HepG2 (cell line): ENCODE measurements around the gene MYCBP2. TPM values are rescaled to one million over a fixed set of nuclear protein-coding genes. Genes with fewer than 3 reads are reported as not detected.

Experiments
- ADNP ChIP-seq: sonication (generic); formaldehyde crosslinking; IDR thresholded peaks from 2 replicates; pipeline ENCODE4 v1.4.0; 2020; ENCODE audit warnings: missing genetic modification reagents
- ARID5B ChIP-seq: IDR thresholded peaks from 2 replicates; pipeline ENCODE4 v1.4.0; 2020; ENCODE audit warnings: mild to moderate bottlenecking, missing genetic modification reagents
- CREM ChIP-seq, 2 experiments: sonication (generic) in 1 of 2; formaldehyde crosslinking in 1 of 2; IDR thresholded peaks; 2 replicates each; pipeline versions ENCODE4 v1.4.0 to v1.6.1; 2016 to 2020; ENCODE audit warnings: antibody characterized with exemption in 1 of 2, mild to moderate bottlenecking in 1 of 2, missing genetic modification reagents in 1 of 2
- E2F2 ChIP-seq: sonication (generic); formaldehyde crosslinking; IDR thresholded peaks from 2 replicates; pipeline ENCODE4 v1.4.0; 2020; ENCODE audit warnings: missing genetic modification reagents, borderline replicate concordance
- HMGA1 ChIP-seq: sonication (generic); formaldehyde crosslinking; conservative IDR thresholded peaks from 2 replicates; pipeline ENCODE4 v1.4.0; 2020; ENCODE audit warnings: missing genetic modification reagents
- NFYB ChIP-seq: sonication (generic); formaldehyde crosslinking; IDR thresholded peaks from 2 replicates; pipeline ENCODE4 v1.4.0; 2020; ENCODE audit warnings: missing genetic modification reagents
- ZBTB40 ChIP-seq, 2 experiments: fragments of 450-650 bp in 1 of 2; sonication (generic) in 1 of 2; formaldehyde crosslinking in 1 of 2; IDR thresholded peaks; 2 replicates each; pipeline versions ENCODE4 v1.6.1 to v1.8.0; 2016 to 2022; ENCODE audit warnings: antibody characterized with exemption in 1 of 2, mild to moderate bottlenecking in 1 of 2, missing genetic modification reagents in 1 of 2
- ZNF138 ChIP-seq: sonication (generic); formaldehyde crosslinking; IDR thresholded peaks from 2 replicates; pipeline ENCODE4 v1.5.0; 2020; ENCODE audit warnings: mild to moderate bottlenecking, low read depth, missing genetic modification reagents
- ZNF20 ChIP-seq: sonication (generic); formaldehyde crosslinking; IDR thresholded peaks from 2 replicates; pipeline ENCODE4 v1.4.0; 2020; ENCODE audit warnings: mild to moderate bottlenecking, moderate library complexity, missing genetic modification reagents
- ZNF510 ChIP-seq: sonication (generic); formaldehyde crosslinking; IDR thresholded peaks from 2 replicates; pipeline ENCODE4 v1.4.0; 2020; ENCODE audit warnings: low read depth, mild to moderate bottlenecking, missing genetic modification reagents
- ZNF530 ChIP-seq: sonication (generic); formaldehyde crosslinking; IDR thresholded peaks from 2 replicates; pipeline ENCODE4 v1.5.0; 2020; ENCODE audit warnings: low read depth, mild to moderate bottlenecking, missing genetic modification reagents
- ZNF629 ChIP-seq: sonication (generic); formaldehyde crosslinking; conservative IDR thresholded peaks from 2 replicates; pipeline ENCODE4 v1.5.0; 2020; ENCODE audit warnings: missing genetic modification reagents
- ZSCAN21 ChIP-seq: sonication (generic); formaldehyde crosslinking; IDR thresholded peaks from 2 replicates; pipeline ENCODE4 v1.8.0; 2022; ENCODE audit warnings: mild to moderate bottlenecking, missing genetic modification reagents, moderate library complexity, borderline replicate concordance
- polyA plus RNA-seq, 8 experiments: library from polyadenylated mRNA; depleted of rRNA in 3 of 8; stranded (reverse) in 7 of 8; unstranded in 1 of 8; fragments of >200 nt; fragmentation: Illumina TruSeq in 4 of 8; extraction: Trizol in 4 of 8; gene quantifications; 2 replicates each; pipeline versions ENCODE4 v1.2.1 to v1.2.3, GENCODE V29; 2011 to 2016; ENCODE audit warnings: low read depth in 4 of 8, missing spikeins in 1 of 8, mixed read lengths in 1 of 8; ENCODE audit not compliant: insufficient read depth in 1 of 8
- total RNA-seq, 5 experiments: library from RNA; depleted of rRNA; stranded (reverse); fragments of >200 nt; fragmentation: Illumina TruSeq; extraction: Trizol; gene quantifications; 2 replicates each; pipeline ENCODE4 v1.2.3, GENCODE V29; 2016; ENCODE audit warnings: low read depth in 1 of 5

The MYCBP2 gene
- total and polyA plus RNA-seq, 2 of the 13 experiments (the other 11 are each of a cell fraction or from before 2014, with no cell fraction given): 16.3 to 35.3 TPM

- TF ChIP-seq ZBTB40 (IDR thresholded peaks at IDR 0.05) (no peak), ZBTB40 (CRISPR knock-in tag; IDR thresholded peaks at IDR 0.05) (peak; percentile 33; the same call in 1 of the 2 replicates), ZNF20 (CRISPR knock-in tag) (no peak), HMGA1 (no peak), ARID5B (CRISPR knock-in tag) (peak; percentile 42; the same call in 1 of the 2 replicates), ZNF629 (CRISPR knock-in tag) (no peak), ADNP (CRISPR knock-in tag) (no peak), NFYB (CRISPR knock-in tag) (no peak), CREM (IDR thresholded peaks at IDR 0.05) (peak; percentile 49; the same call in 1 of the 2 replicates), CREM (CRISPR knock-in tag; IDR thresholded peaks at IDR 0.05) (no peak), ZSCAN21 (CRISPR knock-in tag) (peak; percentile 40; the same call in 1 of the 2 replicates), ZNF530 (CRISPR knock-in tag) (no peak), ZNF138 (no peak), ZNF510 (CRISPR knock-in tag) (no peak), E2F2 (CRISPR knock-in tag) (0 out of 2 replicates have a peak, but pooled peaks have one; percentile 65)
These were observed 2.4 kb upstream of the MYCBP2 start (continued) for GRCh38 chr13:77329133-77329910.
